Measurements from ENCODE around the gene LORICRIN. TPM values are rescaled to one million over a fixed set of nuclear protein-coding genes. Genes with fewer than 3 reads are reported as not detected.

Gene LORICRIN
- total and polyA plus RNA-seq, 2 donors (not counting 1 experiment from before 2014, with no cell fraction given): 0.39 TPM; not detected in 1

- no peak overlapping the region for H3K4me3 ChIP-seq (ENCODE audit: control extremely low read depth in 1 of 5, extremely low read depth in 1 of 5, insufficient read depth in 1 of 5, low read depth in 2 of 5, low read length in 4 of 5)
- H2AFZ ChIP-seq (ENCODE audit: insufficient read depth, low read depth, low read length, poor library complexity, severe bottlenecking): no peak overlapping the region
- no peaks in the 10 kb centered on the region for H3K27me3 ChIP-seq (replicated peaks in 1 of 4; ENCODE audit: control extremely low read depth in 1 of 4, control insufficient read depth in 3 of 4, insufficient read depth in 4 of 4, low read length in 3 of 4)
- H3K27ac ChIP-seq (ENCODE audit: low read length in 2 of 2): no peak overlapping the region
- no peak overlapping the region for H3K9ac ChIP-seq (ENCODE audit: low read length)
- H3K4me1 ChIP-seq (ENCODE audit: control insufficient read depth in 2 of 2, insufficient read depth in 2 of 2, low read length in 2 of 2): no peaks in the 10 kb centered on the region
- ChIA-PET CTCF (no interaction called here), POLR2A (no interaction called here)
- no peak overlapping the region for H3K4me3 Mint-ChIP-seq
- no peaks in the 10 kb centered on the region for H3K79me2 ChIP-seq (ENCODE audit: control insufficient read depth, insufficient read depth, low read length)
- DNase-seq: no peak
- H3K9me3 Mint-ChIP-seq (ENCODE audit: insufficient read depth): no peaks in the 10 kb centered on the region
- TF ChIP-seq CTCF (IDR thresholded peaks at IDR 0.05) (no peak), EZH2 (IDR thresholded peaks at IDR 0.05; ENCODE audit: borderline replicate concordance, insufficient read depth, low read depth, low read length, poor library complexity, severe bottlenecking) (no peak)
- H3K4me2 ChIP-seq (replicated peaks; ENCODE audit: low read depth, low read length, poor library complexity, severe bottlenecking): no peak overlapping the region
- no peaks in the 10 kb centered on the region for H3K36me3 ChIP-seq (replicated peaks in 1 of 2; ENCODE audit: control extremely low read depth in 1 of 2, control insufficient read depth in 1 of 2, extremely low read depth in 1 of 2, insufficient read depth in 2 of 2, low read length in 1 of 2)
- 96% methylated on average over 6 of the region's 6 CpGs for WGBS (ENCODE audit: insufficient coverage)
- no peaks in the 10 kb centered on the region for H3K9me3 ChIP-seq (ENCODE audit: control extremely low read depth in 1 of 3, control insufficient read depth in 2 of 3, insufficient read depth in 1 of 3, low read length in 2 of 3)
- peaks cover 31% of the 10 kb centered on the region for H3K27me3 Mint-ChIP-seq
- no peak overlapping the region for H3K27ac Mint-ChIP-seq
- H4K20me1 ChIP-seq (ENCODE audit: control insufficient read depth, insufficient read depth, low read length, poor library complexity, severe bottlenecking): no peaks in the 10 kb centered on the region
- no peaks in the 10 kb centered on the region for H3K4me1 Mint-ChIP-seq
- no peak for ATAC-seq (ENCODE audit: low read depth)
- intact Hi-C loops (cut with micrococcal nuclease): no loop called here
Observed at GRCh38 chr1:153305682-153306081, 46.2 kb downstream of the LORICRIN start.

- no peak overlapping the region for H3K4me2 ChIP-seq (replicated peaks; ENCODE audit: low read depth, low read length, poor library complexity, severe bottlenecking)
Observed at GRCh38 chr1:153306303-153307220, 47.1 kb downstream of the LORICRIN start.

More at GRCh38 chr1:153306303-153307220, 47.1 kb downstream of the LORICRIN start:
- Histone ChIP-seq H3K27ac (ENCODE audit: low read length in 2 of 2) (no peak overlapping the region), H2AFZ (ENCODE audit: insufficient read depth, low read depth, low read length, poor library complexity, severe bottlenecking) (no peak overlapping the region), H3K79me2 (ENCODE audit: control insufficient read depth, insufficient read depth, low read length) (no peaks in the 10 kb centered on the region), H3K36me3 (replicated peaks in 1 of 2; ENCODE audit: control extremely low read depth in 1 of 2, control insufficient read depth in 1 of 2, extremely low read depth in 1 of 2, insufficient read depth in 2 of 2, low read length in 1 of 2) (no peaks in the 10 kb centered on the region), H4K20me1 (ENCODE audit: control insufficient read depth, insufficient read depth, low read length, poor library complexity, severe bottlenecking) (no peaks in the 10 kb centered on the region), H3K27me3 (replicated peaks in 1 of 4; ENCODE audit: control extremely low read depth in 1 of 4, control insufficient read depth in 3 of 4, insufficient read depth in 4 of 4, low read length in 3 of 4) (no peaks in the 10 kb centered on the region), H3K4me1 (ENCODE audit: control insufficient read depth in 2 of 2, insufficient read depth in 2 of 2, low read length in 2 of 2) (no peaks in the 10 kb centered on the region), H3K4me3 (ENCODE audit: control extremely low read depth in 1 of 5, extremely low read depth in 1 of 5, insufficient read depth in 1 of 5, low read depth in 2 of 5, low read length in 4 of 5) (no peak overlapping the region), H3K9me3 (ENCODE audit: control extremely low read depth in 1 of 3, control insufficient read depth in 2 of 3, insufficient read depth in 1 of 3, low read length in 2 of 3) (no peaks in the 10 kb centered on the region), H3K9ac (ENCODE audit: low read length) (no peak overlapping the region)
- intact Hi-C loops (cut with micrococcal nuclease): no loop called here
- Mint-ChIP-seq H3K4me3 (no peak overlapping the region), H3K27me3 (peaks cover 31% of the 10 kb centered on the region), H3K9me3 (ENCODE audit: insufficient read depth) (no peaks in the 10 kb centered on the region), H3K27ac (no peak overlapping the region), H3K4me1 (no peaks in the 10 kb centered on the region)
- no peak for TF ChIP-seq CTCF (IDR thresholded peaks at IDR 0.05)
- ChIA-PET POLR2A (no interaction called here), CTCF (no interaction called here)
- WGBS (ENCODE audit: insufficient coverage): 71% methylated on average over 14 of the region's 22 CpGs
- no peak for ATAC-seq (ENCODE audit: low read depth)
- no peak for DNase-seq

All from B cell (primary cell).